ENCODE results near the gene P3H4.
"Not testable (repeated sequence)": the region's sequence is repeated elsewhere in the genome, so short reads cannot be mapped to it uniquely, and the experiment has no call there.

Gene P3H4

GRCh38 chr17:41776262-41776900 is 35.4 kb downstream of the P3H4 start:
- in situ Hi-C loops (cut with HindIII; ENCODE audit: low pct_ligation_motif_present, low pct_unique_long_range_greater_than_20kb, low sequenced_read_pairs); DNase-seq: not testable (repeated sequence)

- in situ Hi-C loops (cut with HindIII; ENCODE audit: low pct_ligation_motif_present, low pct_unique_long_range_greater_than_20kb, low sequenced_read_pairs), result no loop called here
- DNase-seq, result no peak
Measured at GRCh38 chr17:41775394-41776226, 36.1 kb downstream of the P3H4 start.

GRCh38 chr17:41773731-41774193 is 38.0 kb downstream of the P3H4 start:
- in situ Hi-C loops (cut with HindIII; ENCODE audit: low pct_ligation_motif_present, low pct_unique_long_range_greater_than_20kb, low sequenced_read_pairs), result no loop called here

GRCh38 chr17:41773190-41773588 is 38.6 kb downstream of the P3H4 start:
- DNase-seq, result peak; percentile 87
- in situ Hi-C loops (cut with HindIII; ENCODE audit: low pct_ligation_motif_present, low pct_unique_long_range_greater_than_20kb, low sequenced_read_pairs), result no loop called here

More at GRCh38 chr17:41773731-41774193, 38.0 kb downstream of the P3H4 start:
- no peak for DNase-seq

- in situ Hi-C loops (cut with HindIII; ENCODE audit: low pct_ligation_motif_present, low pct_unique_long_range_greater_than_20kb, low sequenced_read_pairs), result no loop called here
- DNase-seq, result no peak
Measured at GRCh38 chr17:41772586-41773189, 39.1 kb downstream of the P3H4 start.

- in situ Hi-C loops (cut with HindIII; ENCODE audit: low pct_ligation_motif_present, low pct_unique_long_range_greater_than_20kb, low sequenced_read_pairs), result no loop called here
- no peak for DNase-seq
Measured at GRCh38 chr17:41772218-41772585, 39.5 kb downstream of the P3H4 start.

- no peak for DNase-seq
- in situ Hi-C loops (cut with HindIII; ENCODE audit: low pct_ligation_motif_present, low pct_unique_long_range_greater_than_20kb, low sequenced_read_pairs), result no loop called here
Measured at GRCh38 chr17:41771389-41772206, 40.2 kb downstream of the P3H4 start.

- no peak for DNase-seq
- in situ Hi-C loops (cut with HindIII; ENCODE audit: low pct_ligation_motif_present, low pct_unique_long_range_greater_than_20kb, low sequenced_read_pairs), result no loop called here
Measured at GRCh38 chr17:41769985-41770384, 41.8 kb downstream of the P3H4 start.

- DNase-seq, result no peak
- in situ Hi-C loops (cut with HindIII; ENCODE audit: low pct_ligation_motif_present, low pct_unique_long_range_greater_than_20kb, low sequenced_read_pairs), result no loop called here
Measured at GRCh38 chr17:41769346-41769862, 42.3 kb downstream of the P3H4 start.

GRCh38 chr17:41768682-41769288 is 43.0 kb downstream of the P3H4 start:
- no peak for DNase-seq
- in situ Hi-C loops (cut with HindIII; ENCODE audit: low pct_ligation_motif_present, low pct_unique_long_range_greater_than_20kb, low sequenced_read_pairs), result no loop called here

- in situ Hi-C loops (cut with HindIII; ENCODE audit: low pct_ligation_motif_present, low pct_unique_long_range_greater_than_20kb, low sequenced_read_pairs), result no loop called here
Measured at GRCh38 chr17:41767324-41768042, 44.3 kb downstream of the P3H4 start.

GRCh38 chr17:41766135-41766534 is 45.6 kb downstream of the P3H4 start:
- DNase-seq, result no peak
- in situ Hi-C loops (cut with HindIII; ENCODE audit: low pct_ligation_motif_present, low pct_unique_long_range_greater_than_20kb, low sequenced_read_pairs), result no loop called here

More at GRCh38 chr17:41767324-41768042, 44.3 kb downstream of the P3H4 start:
- DNase-seq, result no peak

- DNase-seq, result no peak
- in situ Hi-C loops (cut with HindIII; ENCODE audit: low pct_ligation_motif_present, low pct_unique_long_range_greater_than_20kb, low sequenced_read_pairs), result no loop called here
Measured at GRCh38 chr17:41763327-41763726, 48.4 kb downstream of the P3H4 start.

- in situ Hi-C loops (cut with HindIII; ENCODE audit: low pct_ligation_motif_present, low pct_unique_long_range_greater_than_20kb, low sequenced_read_pairs), result no loop called here
- no peak for DNase-seq
Measured at GRCh38 chr17:41762841-41763240, 48.9 kb downstream of the P3H4 start.

GRCh38 chr17:41762391-41762790 is 49.4 kb downstream of the P3H4 start:
- in situ Hi-C loops (cut with HindIII; ENCODE audit: low pct_ligation_motif_present, low pct_unique_long_range_greater_than_20kb, low sequenced_read_pairs), result no loop called here
- no peak for DNase-seq

- no peak for DNase-seq
- in situ Hi-C loops (cut with HindIII; ENCODE audit: low pct_ligation_motif_present, low pct_unique_long_range_greater_than_20kb, low sequenced_read_pairs), result no loop called here
Measured at GRCh38 chr17:41760878-41761277, 50.9 kb downstream of the P3H4 start.

GRCh38 chr17:41758601-41759000 is 53.1 kb downstream of the P3H4 start:
- in situ Hi-C loops (cut with HindIII; ENCODE audit: low pct_ligation_motif_present, low pct_unique_long_range_greater_than_20kb, low sequenced_read_pairs), result no loop called here
- DNase-seq, result no peak

- no peak for DNase-seq
- in situ Hi-C loops (cut with HindIII; ENCODE audit: low pct_ligation_motif_present, low pct_unique_long_range_greater_than_20kb, low sequenced_read_pairs), result no loop called here
Measured at GRCh38 chr17:41754066-41754465, 57.7 kb downstream of the P3H4 start.
